ENCODE data around the gene PRX.

DNA sequence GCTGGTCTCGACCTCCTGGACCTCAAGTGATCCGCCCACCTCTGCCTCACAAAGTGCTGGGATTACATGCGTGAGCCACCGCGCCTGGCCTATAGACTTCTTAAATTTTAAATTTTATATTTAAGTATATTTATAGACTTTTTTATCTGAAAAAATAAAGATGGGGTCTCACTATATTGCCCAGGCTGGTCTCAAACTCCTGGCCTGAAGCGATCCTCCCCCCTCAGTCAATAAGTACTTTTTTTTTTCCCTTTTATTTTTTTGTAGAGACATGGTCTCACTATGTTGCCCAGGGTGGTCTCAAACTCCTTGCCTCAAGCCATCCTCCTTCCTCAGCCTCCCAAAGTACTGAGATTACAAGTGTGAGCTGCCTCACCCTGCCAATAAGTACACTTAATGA lies 10.8 kb upstream of the PRX start:
- TF ChIP-seq REST (IDR thresholded peaks at IDR 0.05; ENCODE audit: unreplicated experiment), result no peak
- no peak for TF ChIP-seq EZH2phosphoT487 (IDR thresholded peaks at IDR 0.05; ENCODE audit: unreplicated experiment)
- TF ChIP-seq, protein P1, sequence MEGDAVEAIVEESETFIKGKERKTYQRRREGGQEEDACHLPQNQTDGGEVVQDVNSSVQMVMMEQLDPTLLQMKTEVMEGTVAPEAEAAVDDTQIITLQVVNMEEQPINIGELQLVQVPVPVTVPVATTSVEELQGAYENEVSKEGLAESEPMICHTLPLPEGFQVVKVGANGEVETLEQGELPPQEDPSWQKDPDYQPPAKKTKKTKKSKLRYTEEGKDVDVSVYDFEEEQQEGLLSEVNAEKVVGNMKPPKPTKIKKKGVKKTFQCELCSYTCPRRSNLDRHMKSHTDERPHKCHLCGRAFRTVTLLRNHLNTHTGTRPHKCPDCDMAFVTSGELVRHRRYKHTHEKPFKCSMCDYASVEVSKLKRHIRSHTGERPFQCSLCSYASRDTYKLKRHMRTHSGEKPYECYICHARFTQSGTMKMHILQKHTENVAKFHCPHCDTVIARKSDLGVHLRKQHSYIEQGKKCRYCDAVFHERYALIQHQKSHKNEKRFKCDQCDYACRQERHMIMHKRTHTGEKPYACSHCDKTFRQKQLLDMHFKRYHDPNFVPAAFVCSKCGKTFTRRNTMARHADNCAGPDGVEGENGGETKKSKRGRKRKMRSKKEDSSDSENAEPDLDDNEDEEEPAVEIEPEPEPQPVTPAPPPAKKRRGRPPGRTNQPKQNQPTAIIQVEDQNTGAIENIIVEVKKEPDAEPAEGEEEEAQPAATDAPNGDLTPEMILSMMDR (conservative IDR thresholded peaks at IDR 0.05; ENCODE audit: low read depth in 2 of 2), result no peak
- no peak for TF ChIP-seq POLR2AphosphoS5 (IDR thresholded peaks at IDR 0.05; ENCODE audit: low read depth)
- TF ChIP-seq EZH2 (IDR thresholded peaks at IDR 0.05; ENCODE audit: low read depth, unreplicated experiment), result no peak
- TF ChIP-seq ZNF331 (CRISPR knock-in tag; IDR thresholded peaks at IDR 0.05; ENCODE audit: low read depth), result no peak
- no peak for TF ChIP-seq CREB1 (CRISPR knock-in tag; IDR thresholded peaks at IDR 0.05; ENCODE audit: low read depth)
- no peak for TF ChIP-seq STAT1 (IDR thresholded peaks at IDR 0.05; ENCODE audit: unreplicated experiment)
- no peak for TF ChIP-seq ZNF114 (CRISPR knock-in tag; IDR thresholded peaks at IDR 0.05)
- no peak for TF ChIP-seq JUNB (IDR thresholded peaks at IDR 0.05; ENCODE audit: unreplicated experiment)
- no peak for TF ChIP-seq NANOG (IDR thresholded peaks at IDR 0.05; ENCODE audit: borderline replicate concordance)
- TF ChIP-seq, protein P2, sequence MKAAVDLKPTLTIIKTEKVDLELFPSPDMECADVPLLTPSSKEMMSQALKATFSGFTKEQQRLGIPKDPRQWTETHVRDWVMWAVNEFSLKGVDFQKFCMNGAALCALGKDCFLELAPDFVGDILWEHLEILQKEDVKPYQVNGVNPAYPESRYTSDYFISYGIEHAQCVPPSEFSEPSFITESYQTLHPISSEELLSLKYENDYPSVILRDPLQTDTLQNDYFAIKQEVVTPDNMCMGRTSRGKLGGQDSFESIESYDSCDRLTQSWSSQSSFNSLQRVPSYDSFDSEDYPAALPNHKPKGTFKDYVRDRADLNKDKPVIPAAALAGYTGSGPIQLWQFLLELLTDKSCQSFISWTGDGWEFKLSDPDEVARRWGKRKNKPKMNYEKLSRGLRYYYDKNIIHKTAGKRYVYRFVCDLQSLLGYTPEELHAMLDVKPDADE (IDR thresholded peaks at IDR 0.05), result no peak
- TF ChIP-seq, protein P3, sequence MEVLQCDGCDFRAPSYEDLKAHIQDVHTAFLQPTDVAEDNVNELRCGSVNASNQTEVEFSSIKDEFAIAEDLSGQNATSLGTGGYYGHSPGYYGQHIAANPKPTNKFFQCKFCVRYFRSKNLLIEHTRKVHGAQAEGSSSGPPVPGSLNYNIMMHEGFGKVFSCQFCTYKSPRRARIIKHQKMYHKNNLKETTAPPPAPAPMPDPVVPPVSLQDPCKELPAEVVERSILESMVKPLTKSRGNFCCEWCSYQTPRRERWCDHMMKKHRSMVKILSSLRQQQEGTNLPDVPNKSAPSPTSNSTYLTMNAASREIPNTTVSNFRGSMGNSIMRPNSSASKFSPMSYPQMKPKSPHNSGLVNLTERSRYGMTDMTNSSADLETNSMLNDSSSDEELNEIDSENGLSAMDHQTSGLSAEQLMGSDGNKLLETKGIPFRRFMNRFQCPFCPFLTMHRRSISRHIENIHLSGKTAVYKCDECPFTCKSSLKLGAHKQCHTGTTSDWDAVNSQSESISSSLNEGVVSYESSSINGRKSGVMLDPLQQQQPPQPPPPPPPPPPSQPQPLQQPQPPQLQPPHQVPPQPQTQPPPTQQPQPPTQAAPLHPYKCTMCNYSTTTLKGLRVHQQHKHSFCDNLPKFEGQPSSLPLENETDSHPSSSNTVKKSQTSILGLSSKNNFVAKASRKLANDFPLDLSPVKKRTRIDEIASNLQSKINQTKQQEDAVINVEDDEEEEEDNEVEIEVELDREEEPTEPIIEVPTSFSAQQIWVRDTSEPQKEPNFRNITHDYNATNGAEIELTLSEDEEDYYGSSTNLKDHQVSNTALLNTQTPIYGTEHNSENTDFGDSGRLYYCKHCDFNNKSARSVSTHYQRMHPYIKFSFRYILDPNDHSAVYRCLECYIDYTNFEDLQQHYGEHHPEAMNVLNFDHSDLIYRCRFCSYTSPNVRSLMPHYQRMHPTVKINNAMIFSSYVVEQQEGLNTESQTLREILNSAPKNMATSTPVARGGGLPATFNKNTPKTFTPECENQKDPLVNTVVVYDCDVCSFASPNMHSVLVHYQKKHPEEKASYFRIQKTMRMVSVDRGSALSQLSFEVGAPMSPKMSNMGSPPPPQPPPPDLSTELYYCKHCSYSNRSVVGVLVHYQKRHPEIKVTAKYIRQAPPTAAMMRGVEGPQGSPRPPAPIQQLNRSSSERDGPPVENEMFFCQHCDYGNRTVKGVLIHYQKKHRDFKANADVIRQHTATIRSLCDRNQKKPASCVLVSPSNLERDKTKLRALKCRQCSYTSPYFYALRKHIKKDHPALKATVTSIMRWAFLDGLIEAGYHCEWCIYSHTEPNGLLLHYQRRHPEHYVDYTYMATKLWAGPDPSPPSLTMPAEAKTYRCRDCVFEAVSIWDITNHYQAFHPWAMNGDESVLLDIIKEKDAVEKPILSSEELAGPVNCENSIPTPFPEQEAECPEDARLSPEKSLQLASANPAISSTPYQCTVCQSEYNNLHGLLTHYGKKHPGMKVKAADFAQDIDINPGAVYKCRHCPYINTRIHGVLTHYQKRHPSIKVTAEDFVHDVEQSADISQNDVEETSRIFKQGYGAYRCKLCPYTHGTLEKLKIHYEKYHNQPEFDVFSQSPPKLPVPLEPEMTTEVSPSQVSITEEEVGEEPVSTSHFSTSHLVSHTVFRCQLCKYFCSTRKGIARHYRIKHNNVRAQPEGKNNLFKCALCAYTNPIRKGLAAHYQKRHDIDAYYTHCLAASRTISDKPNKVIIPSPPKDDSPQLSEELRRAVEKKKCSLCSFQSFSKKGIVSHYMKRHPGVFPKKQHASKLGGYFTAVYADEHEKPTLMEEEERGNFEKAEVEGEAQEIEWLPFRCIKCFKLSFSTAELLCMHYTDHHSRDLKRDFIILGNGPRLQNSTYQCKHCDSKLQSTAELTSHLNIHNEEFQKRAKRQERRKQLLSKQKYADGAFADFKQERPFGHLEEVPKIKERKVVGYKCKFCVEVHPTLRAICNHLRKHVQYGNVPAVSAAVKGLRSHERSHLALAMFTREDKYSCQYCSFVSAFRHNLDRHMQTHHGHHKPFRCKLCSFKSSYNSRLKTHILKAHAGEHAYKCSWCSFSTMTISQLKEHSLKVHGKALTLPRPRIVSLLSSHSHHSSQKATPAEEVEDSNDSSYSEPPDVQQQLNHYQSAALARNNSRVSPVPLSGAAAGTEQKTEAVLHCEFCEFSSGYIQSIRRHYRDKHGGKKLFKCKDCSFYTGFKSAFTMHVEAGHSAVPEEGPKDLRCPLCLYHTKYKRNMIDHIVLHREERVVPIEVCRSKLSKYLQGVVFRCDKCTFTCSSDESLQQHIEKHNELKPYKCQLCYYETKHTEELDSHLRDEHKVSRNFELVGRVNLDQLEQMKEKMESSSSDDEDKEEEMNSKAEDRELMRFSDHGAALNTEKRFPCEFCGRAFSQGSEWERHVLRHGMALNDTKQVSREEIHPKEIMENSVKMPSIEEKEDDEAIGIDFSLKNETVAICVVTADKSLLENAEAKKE (CRISPR knock-in tag; IDR thresholded peaks at IDR 0.05), result no peak
